AG08396 (cell line): ENCODE data around the gene VENTX.

ENCODE experiments used
- DNase-seq: peaks from one replicate; pipeline ENCODE4 v3.0.0; 2012; ENCODE audit warnings: low spot score, mixed read lengths

Gene VENTX

GRCh38 chr10:133237588-133238465, at the start of gene VENTX:
Gene VENTX, plus strand, starts transcription at chr10:133237855. Its CDS starts 60 bp downstream, at chr10:133237915.
- no peak for DNase-seq

GRCh38 chr10:133187906-133188681, 49.6 kb upstream of the VENTX start:
- no peak for DNase-seq

- no peak for DNase-seq
Observed at GRCh38 chr10:133189256-133189655, 48.4 kb upstream of the VENTX start.

- DNase-seq: no peak
Observed at GRCh38 chr10:133189726-133190125, 47.9 kb upstream of the VENTX start.

GRCh38 chr10:133190225-133190624, 47.4 kb upstream of the VENTX start:
- DNase-seq: no peak

- no peak for DNase-seq
Observed at GRCh38 chr10:133191651-133192050, 46.0 kb upstream of the VENTX start.

- no peak for DNase-seq
Observed at GRCh38 chr10:133194151-133194550, 43.5 kb upstream of the VENTX start.

GRCh38 chr10:133195096-133195495, 42.6 kb upstream of the VENTX start:
- DNase-seq: no peak

GRCh38 chr10:133195611-133196010, 42.0 kb upstream of the VENTX start:
- DNase-seq: no peak

GRCh38 chr10:133196221-133196915, 41.3 kb upstream of the VENTX start:
- DNase-seq: no peak

- no peak for DNase-seq
Observed at GRCh38 chr10:133196936-133197758, 40.5 kb upstream of the VENTX start.

GRCh38 chr10:133197786-133198185, 39.9 kb upstream of the VENTX start:
- no peak for DNase-seq

- DNase-seq: no peak
Observed at GRCh38 chr10:133198206-133198605, 39.4 kb upstream of the VENTX start.

- DNase-seq: no peak
Observed at GRCh38 chr10:133198621-133199487, 38.8 kb upstream of the VENTX start.

GRCh38 chr10:133199488-133199885, 38.2 kb upstream of the VENTX start:
- DNase-seq: no peak

GRCh38 chr10:133199992-133200611, 37.6 kb upstream of the VENTX start:
- no peak for DNase-seq

GRCh38 chr10:133200621-133201031, 37.0 kb upstream of the VENTX start:
- DNase-seq: no peak

- no peak for DNase-seq
Observed at GRCh38 chr10:133201151-133201947, 36.3 kb upstream of the VENTX start.
